Ascending aorta (tissue), 2 donors: ENCODE results near the gene DCDC2C. TPM values are rescaled to one million over a fixed set of nuclear protein-coding genes. Genes with fewer than 3 reads are reported as not detected.

Experiments
- DNase-seq, 2 donors: peaks; one replicate each; pipeline ENCODE4 v3.0.0-alpha.2; 2019; ENCODE audit warnings: low spot score in 2 of 2
- H3K27ac ChIP-seq, 2 donors: fragments of 200-600 bp; sonication (generic); one replicate each; pipeline ENCODE4 v1.5.1; 2016 to 2017; ENCODE audit warnings: mild to moderate bottlenecking in 1 of 2
- H3K27me3 ChIP-seq: fragments of 200-600 bp; sonication (generic); one replicate; pipeline ENCODE4 v1.5.1; 2017
- H3K36me3 ChIP-seq, 2 donors: fragments of 200-600 bp; sonication (generic); one replicate each; pipeline ENCODE4 v1.5.1; 2016
- H3K4me1 ChIP-seq, 2 donors: fragments of 200-600 bp; sonication (generic); one replicate each; pipeline ENCODE4 v1.5.1; 2016 to 2017; ENCODE audit warnings: mild to moderate bottlenecking in 1 of 2
- H3K4me3 ChIP-seq, 2 donors: fragments of 200-600 bp; sonication (generic); one replicate each; pipeline ENCODE4 v1.5.1; 2016 to 2017; ENCODE audit warnings: mild to moderate bottlenecking in 1 of 2
- H3K9me3 ChIP-seq, 2 donors: fragments of 200-600 bp; sonication (generic); one replicate each; pipeline ENCODE4 v1.5.1; 2016
- CTCF ChIP-seq, 3 experiments: fragments of 200-600 bp in 2 of 3; fragments of 450-650 bp in 1 of 3; sonication (generic) in 2 of 3; IDR thresholded peaks; one replicate each; pipeline ENCODE4 v1.5.1; 2016 to 2019; ENCODE audit warnings: antibody characterized with exemption in 3 of 3, mild to moderate bottlenecking in 1 of 3, moderate library complexity in 1 of 3
- intact Hi-C: fragments of 100-400 bp; cut with DNase I; formaldehyde crosslinking; loops from one replicate; pipeline ENCODE4 v1.15.1; 2023
- total RNA-seq: library from RNA; depleted of rRNA; stranded (reverse); fragments of >200 nt; gene quantifications from one replicate; pipeline ENCODE4 v1.1.0, GENCODE V29; 2016

Gene DCDC2C
- total RNA-seq, 1 donor from 2014 or later = 2.4 TPM

GRCh38 chr2:3708576-3708975 is 5.2 kb downstream of the DCDC2C start:
- DNase-seq = no peak
- Histone ChIP-seq H3K36me3 (no peaks in the 10 kb centered on the region), H3K27ac (no peak overlapping the region), H3K4me1 (peaks cover 8 to 23% of the 10 kb centered on the region in 2 donors), H3K4me3 (no peak overlapping the region), H3K27me3 (no peaks in the 10 kb centered on the region), H3K9me3 (no peaks in the 10 kb centered on the region)
- intact Hi-C loops = no loop called here
- no peak for TF ChIP-seq CTCF (IDR thresholded peaks at IDR 0.05)

- DNase-seq = no peak
- intact Hi-C loops = no loop called here
- Histone ChIP-seq H3K4me3 (no peak overlapping the region), H3K36me3 (no peaks in the 10 kb centered on the region), H3K27ac (no peak overlapping the region), H3K4me1 (peaks cover 4 to 20% of the 10 kb centered on the region in 2 donors), H3K27me3 (no peaks in the 10 kb centered on the region), H3K9me3 (no peaks in the 10 kb centered on the region)
- no peak for TF ChIP-seq CTCF (IDR thresholded peaks at IDR 0.05)
Observed at GRCh38 chr2:3709225-3709624, 5.8 kb downstream of the DCDC2C start.

- peaks cover 4 to 9% of the 10 kb centered on the region in 2 donors for H3K4me1 ChIP-seq
- H3K9me3 ChIP-seq = no peaks in the 10 kb centered on the region
- no peak overlapping the region for H3K27ac ChIP-seq
- H3K36me3 ChIP-seq = no peaks in the 10 kb centered on the region
- no peak for DNase-seq
- H3K27me3 ChIP-seq = no peaks in the 10 kb centered on the region
- intact Hi-C loops = no loop called here
- no peak overlapping the region for H3K4me3 ChIP-seq
- TF ChIP-seq CTCF (IDR thresholded peaks at IDR 0.05) = no peak
Observed at GRCh38 chr2:3712424-3712823, 9.0 kb downstream of the DCDC2C start.

- no peak overlapping the region for H3K27ac ChIP-seq
Observed at GRCh38 chr2:3712831-3713503, 9.6 kb downstream of the DCDC2C start.

GRCh38 chr2:3718679-3719078 is 15.3 kb downstream of the DCDC2C start:
- H3K36me3 ChIP-seq = no peaks in the 10 kb centered on the region
- TF ChIP-seq CTCF (IDR thresholded peaks at IDR 0.05) = no peak
- H3K4me1 ChIP-seq = no peaks in the 10 kb centered on the region
- no peak overlapping the region for H3K27ac ChIP-seq
- H3K4me3 ChIP-seq = no peak overlapping the region
- intact Hi-C loops = no loop called here
- H3K27me3 ChIP-seq = no peaks in the 10 kb centered on the region
- no peaks in the 10 kb centered on the region for H3K9me3 ChIP-seq
- no peak for DNase-seq

More at GRCh38 chr2:3712831-3713503, 9.6 kb downstream of the DCDC2C start:
- DNase-seq = no peak
- Histone ChIP-seq H3K27me3 (no peaks in the 10 kb centered on the region), H3K36me3 (no peaks in the 10 kb centered on the region), H3K4me3 (no peak overlapping the region), H3K9me3 (no peaks in the 10 kb centered on the region), H3K4me1 (peaks cover 4 to 6% of the 10 kb centered on the region in 2 donors)
- intact Hi-C loops = no loop called here
- TF ChIP-seq CTCF (IDR thresholded peaks at IDR 0.05) = no peak
